GM21423 (cell line): Measurements from ENCODE around the gene SIN3A.
"Not testable (repeated sequence)": the region's sequence is repeated elsewhere in the genome, so short reads cannot be mapped to it uniquely, and the experiment has no call there.

Source experiments
- ATAC-seq: cut with Tn5 transposase; IDR thresholded peaks from one replicate; pipeline ENCODE4 v1.9.1; 2021; ENCODE audit warnings: mild to moderate bottlenecking, moderate library complexity; ENCODE audit not compliant: unreplicated experiment

SIN3A gene

GRCh38 chr15:75339531-75340240 lies 111.8 kb downstream of the SIN3A start:
- ATAC-seq, result no peak

- no peak for ATAC-seq
Observed at GRCh38 chr15:75338661-75339240, 112.7 kb downstream of the SIN3A start.

GRCh38 chr15:75335705-75336355 lies 115.7 kb downstream of the SIN3A start, which contains the start of gene COMMD4:
Gene COMMD4, plus strand, starts transcription at chr15:75336063. Its CDS starts 27 bp downstream, at chr15:75336090.
- no peak for ATAC-seq

- no peak for ATAC-seq
Observed at GRCh38 chr15:75335313-75335704, 116.2 kb downstream of the SIN3A start.

- ATAC-seq, result not testable (repeated sequence)
Observed at GRCh38 chr15:75333654-75334419, 117.7 kb downstream of the SIN3A start.

- ATAC-seq, result not testable (repeated sequence)
Observed at GRCh38 chr15:75332093-75332492, 119.4 kb downstream of the SIN3A start.

- ATAC-seq, result no peak
Observed at GRCh38 chr15:75329571-75329970, 121.9 kb downstream of the SIN3A start.

- no peak for ATAC-seq
Observed at GRCh38 chr15:75328493-75329314, 122.8 kb downstream of the SIN3A start.

GRCh38 chr15:75327491-75327890 lies 124.0 kb downstream of the SIN3A start:
- ATAC-seq, result no peak

- no peak for ATAC-seq
Observed at GRCh38 chr15:75327005-75327404, 124.5 kb downstream of the SIN3A start.

- ATAC-seq, result no peak
Observed at GRCh38 chr15:75325922-75326321, 125.6 kb downstream of the SIN3A start.

GRCh38 chr15:75321711-75322110 lies 129.8 kb downstream of the SIN3A start:
- ATAC-seq, result no peak
